GM18951 (cell line): ENCODE measurements around the gene EDA.

ENCODE experiments used
- POLR2A ChIP-seq: IDR thresholded peaks from 4 replicates; pipeline ENCODE4 v1.6.1; 2011; ENCODE audit warnings: mild to moderate bottlenecking; ENCODE audit not compliant: insufficient read length, insufficient read depth; ENCODE audit errors: extremely low read depth
- in situ Hi-C: fragments of 300-500 bp; cut with MboI; formaldehyde crosslinking; loops from one replicate; pipeline ENCODE4 v1.12.0; 2022; ENCODE audit warnings: low sequenced_read_pairs, mixed read lengths, inconsistent platforms; ENCODE audit not compliant: unreplicated experiment

The EDA gene

DNA sequence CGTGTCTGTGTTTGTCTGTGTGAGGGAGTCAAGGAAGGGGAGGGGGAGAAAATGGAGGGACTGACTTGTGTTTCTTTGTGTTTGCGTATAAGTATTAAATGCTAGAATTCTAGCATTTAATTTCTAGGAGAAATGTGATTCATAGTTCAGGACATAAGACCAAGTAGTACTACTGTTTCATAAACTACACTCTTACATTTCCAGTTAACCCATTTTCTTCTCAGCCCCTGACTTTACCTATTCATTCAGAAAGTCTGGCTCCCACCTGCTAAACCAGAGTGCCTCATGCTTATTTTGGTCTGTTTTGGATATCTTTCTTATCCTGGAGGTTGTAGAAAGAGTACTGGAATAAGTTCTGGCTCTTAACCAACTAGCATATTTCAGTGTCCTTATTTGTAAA is 14.2 kb downstream of the EDA start:
- TF ChIP-seq POLR2A: no peak
- in situ Hi-C loops: no loop called here

DNA sequence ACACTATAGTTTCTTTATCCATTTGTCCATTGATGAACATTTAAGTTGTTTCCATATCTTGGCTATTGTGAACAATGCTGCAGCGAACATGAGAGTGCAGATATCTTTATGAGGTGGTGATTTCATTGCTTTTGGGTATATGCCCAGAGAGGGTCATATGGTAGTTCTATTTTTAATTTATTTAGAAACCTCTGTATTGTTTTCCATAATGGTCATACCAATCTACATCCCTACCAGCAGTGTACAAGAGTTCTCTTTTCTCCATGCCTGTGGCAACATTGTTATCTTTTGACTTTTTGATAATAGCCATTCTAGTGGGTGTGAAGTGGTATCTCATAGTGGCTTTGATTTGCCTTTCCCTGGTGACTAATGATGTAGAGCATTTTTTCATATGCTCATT is 48.8 kb downstream of the EDA start:
- in situ Hi-C loops: no loop called here
- no peak for TF ChIP-seq POLR2A

DNA sequence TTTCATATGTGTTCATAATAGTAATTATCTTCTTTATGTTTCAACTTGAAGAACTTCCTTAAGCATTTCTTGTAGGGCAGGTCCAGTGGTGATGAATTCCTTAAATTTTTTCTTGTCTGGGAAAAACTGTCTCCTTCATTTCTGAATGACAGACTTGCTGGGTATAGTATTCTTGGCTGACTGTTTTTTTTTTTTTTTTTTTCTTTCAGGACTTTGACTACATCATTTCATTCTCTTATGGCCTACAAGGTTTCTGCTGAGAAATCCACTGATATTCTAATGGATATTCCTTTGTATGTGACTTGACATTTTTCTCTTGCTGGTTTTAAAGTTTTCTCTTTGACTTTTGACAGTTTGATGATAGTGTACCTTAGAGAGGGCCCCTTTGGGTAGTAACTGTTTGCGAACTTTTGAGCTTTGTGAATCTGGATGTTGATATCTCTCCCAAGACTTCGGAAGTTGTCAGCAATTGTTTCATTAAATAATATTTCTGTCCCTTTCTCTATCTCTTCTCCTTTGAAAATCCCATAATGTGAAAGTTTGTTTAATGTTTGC is 54.2 kb downstream of the EDA start:
- in situ Hi-C loops: no loop called here
- no peak for TF ChIP-seq POLR2A

DNA sequence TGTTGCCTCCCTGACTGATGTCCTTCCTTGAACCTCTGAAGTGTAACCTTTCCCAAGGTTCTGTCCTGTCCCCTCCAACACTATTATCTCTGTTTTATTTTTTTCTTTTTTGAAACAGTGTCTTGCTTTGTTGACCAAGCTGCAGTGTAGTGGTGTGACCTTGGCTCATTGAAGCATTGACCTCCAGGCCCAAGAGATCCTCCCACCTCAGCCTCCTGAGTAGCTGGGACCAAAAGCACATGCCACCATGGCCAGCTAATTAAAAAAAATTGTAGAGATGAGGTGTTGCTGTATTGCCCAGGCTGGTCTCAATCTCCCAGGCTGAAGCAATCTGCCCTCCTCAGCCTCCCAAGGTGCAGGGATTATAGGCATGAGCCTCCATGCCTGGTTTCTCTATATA is 59.0 kb downstream of the EDA start:
- in situ Hi-C loops: no loop called here
- TF ChIP-seq POLR2A: no peak

DNA sequence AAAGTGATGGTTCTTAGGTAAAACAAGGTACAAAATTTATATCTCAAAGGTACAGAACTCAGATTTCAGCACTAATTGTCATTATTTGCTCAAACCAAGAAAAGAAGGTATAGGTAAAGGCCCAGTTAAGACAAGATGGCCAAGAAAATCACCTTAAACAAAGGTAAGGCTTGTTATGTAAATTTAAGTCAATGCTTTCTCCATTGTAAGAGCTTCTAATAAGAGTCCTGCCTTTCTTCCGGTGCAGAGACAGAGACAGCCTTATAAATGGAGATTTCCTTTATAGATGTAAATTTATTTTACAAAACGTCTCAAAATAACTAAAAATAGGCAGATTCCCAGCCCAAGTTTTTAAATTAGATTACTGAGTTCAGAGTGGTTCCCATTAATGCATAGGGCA is 89.9 kb downstream of the EDA start:
- TF ChIP-seq POLR2A: no peak
- in situ Hi-C loops: no loop called here

DNA sequence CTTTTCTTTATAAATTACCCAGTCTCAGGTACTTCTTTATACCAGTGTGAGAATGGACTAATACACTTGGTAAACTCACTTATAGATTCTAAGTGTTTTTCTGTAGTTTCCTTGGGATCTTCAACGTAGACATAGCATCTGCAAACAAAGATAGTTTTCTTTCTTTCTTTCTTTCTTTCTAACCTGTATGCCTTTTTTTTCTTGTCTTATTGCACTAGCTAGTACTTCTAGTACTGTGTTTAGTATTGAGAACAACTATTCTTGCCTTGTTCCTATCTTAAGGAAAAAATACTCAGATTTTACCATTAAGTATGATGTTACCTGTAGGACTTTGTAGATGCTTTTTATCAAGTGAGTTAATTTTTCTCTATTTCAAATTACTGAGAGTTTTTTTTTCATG is 102.2 kb downstream of the EDA start:
- in situ Hi-C loops: no loop called here
- TF ChIP-seq POLR2A: no peak

DNA sequence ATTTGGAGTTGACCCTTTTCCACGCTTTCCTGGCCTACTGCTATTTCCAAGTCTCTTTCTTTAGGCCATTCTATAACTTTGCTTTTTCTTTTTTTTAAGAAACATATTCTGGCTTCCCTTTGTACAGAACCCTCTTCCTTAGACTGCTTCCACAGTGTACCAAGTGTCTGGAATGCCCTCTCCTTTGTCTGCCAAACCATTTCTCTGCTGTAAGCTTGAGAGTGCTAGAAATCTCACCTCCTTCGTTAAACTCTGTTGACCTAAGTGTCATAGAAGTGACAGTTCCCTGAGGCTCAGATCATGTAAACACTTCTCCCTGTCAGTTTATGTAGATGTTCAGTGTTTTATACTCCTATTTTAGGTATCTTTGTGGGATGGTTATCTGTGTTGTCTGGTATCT is 108.4 kb downstream of the EDA start:
- TF ChIP-seq POLR2A: no peak
- in situ Hi-C loops: no loop called here

DNA sequence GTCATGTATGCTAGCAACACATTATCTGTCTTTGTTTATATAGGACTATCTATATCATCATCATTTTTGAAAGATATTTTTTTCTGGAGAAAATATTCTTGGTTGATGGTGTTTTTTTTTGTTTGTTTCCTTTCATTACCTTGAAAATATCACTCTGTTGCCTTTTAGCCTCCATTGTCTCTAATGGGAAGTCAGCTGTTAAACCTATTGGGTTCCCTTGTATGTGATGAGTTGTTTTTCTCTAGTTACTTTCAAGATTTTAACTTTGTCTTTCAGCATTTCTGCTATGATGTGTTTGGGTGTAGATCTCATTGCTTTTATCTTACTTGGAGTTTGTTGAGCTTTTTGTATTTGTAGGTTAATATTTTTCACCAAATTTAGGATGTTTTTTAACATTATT is 124.4 kb downstream of the EDA start:
- no peak for TF ChIP-seq POLR2A
- in situ Hi-C loops: no loop called here

DNA sequence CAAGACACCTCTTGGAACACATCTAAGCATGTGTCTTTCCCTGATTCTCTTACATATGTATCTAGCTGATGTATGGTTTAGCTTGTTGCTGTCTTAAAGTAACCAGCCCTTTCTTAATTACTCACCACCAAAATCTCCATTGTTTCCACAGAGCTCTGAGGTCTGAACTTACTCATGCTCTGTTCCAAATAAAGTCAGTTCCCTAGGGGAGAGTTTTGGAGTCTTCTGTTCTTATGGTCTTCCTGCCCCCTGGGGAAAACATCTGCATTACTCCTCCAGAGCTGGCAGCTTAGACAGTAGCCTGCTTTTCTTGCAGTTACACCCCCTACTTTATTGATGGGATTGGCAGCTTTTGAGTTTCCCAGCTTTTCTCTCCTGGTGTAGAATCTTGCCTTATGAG is 125.8 kb downstream of the EDA start:
- in situ Hi-C loops: no loop called here
- TF ChIP-seq POLR2A: no peak

DNA sequence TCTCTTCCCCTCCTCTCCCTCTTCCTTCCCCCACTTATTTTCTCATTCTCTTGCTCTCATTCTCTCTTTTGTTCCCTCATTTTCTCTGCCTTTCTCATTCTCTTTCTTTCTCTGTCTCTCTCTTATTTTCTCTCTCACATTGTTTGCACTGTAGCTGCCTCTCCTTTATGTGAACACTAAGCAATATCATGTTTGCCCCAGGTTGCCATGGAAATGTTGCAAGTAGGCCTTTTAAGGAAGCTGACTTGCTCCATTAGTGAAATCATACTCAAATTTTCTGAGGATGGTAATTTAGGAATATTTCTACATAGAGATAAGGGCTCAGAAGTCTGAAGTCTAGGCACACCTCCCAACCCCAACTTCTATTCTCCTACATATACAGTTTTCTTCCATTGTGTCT is 130.1 kb downstream of the EDA start:
- no peak for TF ChIP-seq POLR2A
- in situ Hi-C loops: no loop called here

DNA sequence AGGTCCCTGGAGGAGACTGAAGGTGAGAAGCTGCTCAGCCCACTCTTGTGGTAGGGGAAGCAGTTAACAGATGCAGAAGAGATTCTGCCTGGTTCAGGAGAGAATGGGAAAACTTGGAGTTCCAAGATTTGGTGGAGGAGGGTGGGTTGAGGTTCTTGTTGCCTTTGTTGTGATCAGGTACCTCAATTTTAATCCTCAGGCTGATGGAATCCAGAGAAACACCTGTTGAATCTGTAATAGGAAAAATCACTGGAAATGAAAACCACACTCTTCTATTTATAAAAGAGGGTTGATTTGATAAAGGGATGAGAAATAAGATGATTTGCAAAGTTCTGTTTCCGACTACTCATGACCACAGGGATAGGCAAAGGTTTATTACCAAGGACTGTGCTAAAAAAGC is 132.1 kb downstream of the EDA start:
- in situ Hi-C loops: no loop called here
- TF ChIP-seq POLR2A: no peak

DNA sequence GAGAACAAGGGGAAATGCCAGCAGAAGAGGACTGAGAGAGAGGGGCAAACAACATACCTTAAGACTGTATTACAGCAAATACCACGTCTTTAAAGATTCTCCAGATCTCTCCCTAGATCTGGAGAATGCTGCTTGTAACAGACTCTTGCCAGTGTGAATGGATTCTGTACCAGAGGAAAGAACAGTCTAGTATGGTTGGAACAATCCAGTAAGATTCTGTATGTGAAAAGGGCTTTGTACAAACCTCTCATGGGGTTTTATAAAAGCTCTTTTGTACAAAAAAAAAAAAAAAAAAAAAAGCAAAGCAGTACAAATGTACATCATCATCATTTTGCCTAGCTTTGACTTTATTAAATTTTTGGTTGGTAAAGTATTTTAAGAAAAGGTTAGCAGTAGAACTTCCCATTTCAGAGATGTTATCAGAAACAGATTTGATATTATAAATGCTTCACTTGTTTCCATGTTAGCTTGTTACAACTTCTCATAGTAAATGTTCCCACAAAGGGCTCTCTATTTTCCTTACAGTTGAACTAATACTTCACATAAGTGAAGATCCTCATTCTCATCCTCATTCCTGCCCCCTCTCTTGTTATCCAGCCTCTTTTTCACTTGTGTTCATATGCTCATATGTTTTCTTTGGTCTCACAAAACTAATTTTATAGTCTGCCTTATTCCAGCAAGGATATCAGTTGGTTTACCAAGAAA is 144.2 kb downstream of the EDA start:
- no peak for TF ChIP-seq POLR2A
- in situ Hi-C loops: no loop called here

DNA sequence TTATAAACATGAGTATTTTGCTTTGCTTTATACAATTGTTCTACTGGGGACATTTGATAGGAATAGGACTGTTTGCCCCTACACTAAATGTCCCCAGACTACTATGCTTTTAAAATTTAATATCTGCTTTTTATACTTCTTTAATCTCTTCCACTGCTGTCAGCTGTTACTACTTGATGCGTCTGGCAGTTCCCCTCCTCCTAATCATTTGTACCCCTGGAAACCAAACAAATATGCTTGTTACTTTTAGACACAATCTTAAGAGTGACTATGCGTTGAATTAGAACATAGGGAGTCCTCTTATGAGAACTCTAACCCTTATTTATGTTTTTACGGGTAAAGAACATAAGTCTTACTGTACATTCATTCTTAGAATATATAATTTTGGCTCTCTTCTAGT is 145.7 kb downstream of the EDA start:
- in situ Hi-C loops: no loop called here

DNA sequence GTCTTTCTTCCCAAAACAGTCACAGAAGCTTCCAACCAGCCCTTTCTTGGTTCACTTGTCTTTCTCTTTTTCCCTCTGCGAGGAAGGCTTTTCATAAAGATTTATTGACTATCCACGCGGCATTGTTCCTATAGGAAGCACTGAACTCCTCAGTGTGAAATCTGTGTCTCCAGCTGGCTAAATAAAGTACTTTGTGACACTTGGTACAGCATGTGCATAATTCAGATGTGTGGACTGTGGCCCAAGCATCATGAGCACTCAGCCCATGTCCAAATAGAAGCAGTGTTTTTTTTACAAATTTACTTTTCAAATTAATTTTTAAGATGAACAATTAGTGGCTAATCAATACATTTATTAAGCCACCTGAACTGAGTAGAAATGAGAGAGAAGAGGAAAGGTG is 146.4 kb downstream of the EDA start:
- in situ Hi-C loops: no loop called here
- TF ChIP-seq POLR2A: no peak

More for the DNA sequence above, 145.7 kb downstream of the EDA start:
- no peak for TF ChIP-seq POLR2A

DNA sequence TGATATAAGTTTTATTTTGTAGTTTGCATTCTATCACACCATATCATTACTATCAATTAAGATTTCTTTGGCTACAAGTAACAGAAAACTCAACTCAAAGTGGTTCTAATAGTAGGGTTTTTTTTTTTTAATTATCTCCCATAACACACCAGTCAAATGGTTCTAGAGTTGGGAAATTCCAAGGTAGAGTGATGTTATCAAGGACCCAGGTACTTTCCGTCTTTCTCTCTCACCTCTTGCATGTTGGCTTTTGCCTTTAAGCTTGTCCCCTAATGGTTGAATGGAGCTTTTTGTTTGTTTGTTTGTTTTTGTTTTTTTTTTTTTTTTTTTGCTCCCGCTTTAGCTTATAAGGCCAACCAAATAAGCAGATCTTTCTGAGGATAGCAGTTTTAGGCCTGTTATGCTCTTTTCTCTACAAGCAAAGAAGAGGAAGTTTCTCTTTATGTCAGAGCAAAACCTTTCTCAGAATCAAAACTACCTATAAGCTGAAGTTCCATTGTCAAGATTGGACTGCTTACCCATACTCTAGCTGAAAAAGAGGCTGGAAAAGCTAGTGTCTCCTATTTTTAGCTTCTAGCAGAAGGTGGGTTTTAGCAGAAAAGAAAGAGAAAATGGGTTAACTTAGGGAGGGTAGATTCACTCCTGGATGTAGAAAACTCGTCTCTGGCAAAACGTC is 177.5 kb downstream of the EDA start:
- in situ Hi-C loops: no loop called here
- no peak for TF ChIP-seq POLR2A

DNA sequence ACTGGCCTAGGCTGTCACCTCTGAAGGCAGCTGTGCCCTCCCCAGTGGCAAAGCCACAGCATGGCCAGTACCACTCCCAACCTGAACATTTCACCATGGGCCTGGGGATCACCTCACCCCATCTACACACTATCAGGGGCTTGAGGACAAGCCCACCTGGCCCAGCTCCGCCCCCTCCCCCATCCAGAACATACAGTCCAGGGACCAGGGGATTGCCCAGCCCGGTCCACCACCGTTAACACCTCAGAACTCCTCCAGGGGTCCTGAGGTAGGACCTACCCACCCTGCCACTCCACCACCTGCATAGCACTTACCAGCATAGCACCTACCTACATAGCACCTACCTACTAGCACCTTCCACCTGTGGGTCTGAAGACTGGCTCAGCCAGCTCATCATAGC is 179.8 kb downstream of the EDA start:
- in situ Hi-C loops: no loop called here
- no peak for TF ChIP-seq POLR2A
